GM12892 (cell line): Measurements from ENCODE around the gene HORMAD2.
"Not testable (repeated sequence)": the region's sequence is repeated elsewhere in the genome, so short reads cannot be mapped to it uniquely, and the experiment has no call there.

Experiments used
- POLR2A ChIP-seq: IDR thresholded peaks from 2 replicates; pipeline ENCODE4 v1.6.1; 2011; ENCODE audit warnings: low read depth, low read length, control low read depth
- POLR2AphosphoS5 ChIP-seq: IDR thresholded peaks from 2 replicates; pipeline ENCODE4 v1.6.1; 2011; ENCODE audit warnings: low read depth, low read length, control low read depth

- not testable (repeated sequence) for TF ChIP-seq POLR2A, POLR2AphosphoS5
These were observed 136.0 kb downstream of the HORMAD2 start for GRCh38 chr22:30216272-30216671.
